IMR-90 (cell line): ENCODE measurements around the gene LPXN.
"Not testable (repeated sequence)": the region's sequence is repeated elsewhere in the genome, so short reads cannot be mapped to it uniquely, and the experiment has no call there.

Experiments used
- CEBPB ChIP-seq: IDR thresholded peaks from 2 replicates; pipeline ENCODE4 v1.6.1; 2012; ENCODE audit warnings: low read depth, low read length, improper control_type of control experiment
- CTCF ChIP-seq: conservative IDR thresholded peaks from 2 replicates; pipeline ENCODE4 v1.5.1; 2012; ENCODE audit warnings: mild to moderate bottlenecking, low read depth, low read length, improper control_type of control experiment
- MAZ ChIP-seq: IDR thresholded peaks from 2 replicates; pipeline ENCODE4 v1.6.1; 2012; ENCODE audit warnings: low read depth, mild to moderate bottlenecking, low read length, improper control_type of control experiment, moderate library complexity, borderline replicate concordance
- MXI1 ChIP-seq: IDR thresholded peaks from 2 replicates; pipeline ENCODE4 v1.6.1; 2012; ENCODE audit warnings: low read depth, mild to moderate bottlenecking, low read length, moderate library complexity, borderline replicate concordance
- POLR2A ChIP-seq: IDR thresholded peaks from 2 replicates; pipeline ENCODE4 v1.6.1; 2012; ENCODE audit warnings: mild to moderate bottlenecking, low read depth, low read length
- USF2 ChIP-seq: fragments of 150-350 bp; IDR thresholded peaks from 2 replicates; pipeline ENCODE4 v1.6.1; 2017; ENCODE audit warnings: mild to moderate bottlenecking, antibody characterized with exemption, low read length, low read depth

- TF ChIP-seq MAZ, MXI1, CTCF, POLR2A, USF2, CEBPB: not testable (repeated sequence)
Measured at GRCh38 chr11:58572906-58573305, 2.8 kb downstream of the LPXN start.
